ENCODE measurements around the gene ANO6. TPM values are rescaled to one million over a fixed set of nuclear protein-coding genes. Genes with fewer than 3 reads are reported as not detected.

The ANO6 gene
- total and polyA plus RNA-seq, 8 donors = 4.0 to 34.0 (median 17.7) TPM

- peak; percentile 56 to 67 (median 62) for ATAC-seq
These were observed 138.5 kb downstream of the ANO6 start for GRCh38 chr12:45354399-45354798.

GRCh38 chr12:45355730-45356129 lies 139.8 kb downstream of the ANO6 start:
- FAIRE-seq (no peak), DNase-seq (no peak), ATAC-seq (peak in 2 of 4 donors; percentile 19 to 38)
- 59 to 77% methylated on average over 3 of the region's 3 CpGs for WGBS, 2 donors
- no peaks in the 10 kb centered on the region for H3K9me3 ChIP-seq
- H3K4me3 ChIP-seq = no peak overlapping the region
- intact Hi-C loops (cut with DNase I) = no loop called here
- H3K36me3 ChIP-seq = no peaks in the 10 kb centered on the region
- peaks cover 0 to 19% (median 6%) of the 10 kb centered on the region in 3 donors for H3K4me1 ChIP-seq
- H3K27me3 ChIP-seq = no peaks in the 10 kb centered on the region
- H3K27ac ChIP-seq = peak overlapping the region in 1 of 4 donors; percentile 8
- no peak for TF ChIP-seq CTCF (IDR thresholded peaks at IDR 0.05)

More at GRCh38 chr12:45354399-45354798, 138.5 kb downstream of the ANO6 start:
- Histone ChIP-seq H3K4me1 (peaks cover 0 to 19% (median 6%) of the 10 kb centered on the region in 3 donors), H3K9me3 (no peaks in the 10 kb centered on the region), H3K36me3 (no peaks in the 10 kb centered on the region), H3K27ac (peak overlapping the region in 2 of 4 donors; percentile 38 to 44), H3K27me3 (no peaks in the 10 kb centered on the region), H3K4me3 (no peak overlapping the region)
- no peak for TF ChIP-seq CTCF (IDR thresholded peaks at IDR 0.05)
- intact Hi-C loops (cut with DNase I) = no loop called here
- FAIRE-seq (no peak), DNase-seq (no peak)

GRCh38 chr12:45356822-45357538 lies 141.1 kb downstream of the ANO6 start:
- 91 to 93% methylated on average over 4 of the region's 4 CpGs for WGBS, 2 donors
- FAIRE-seq = no peak
- Histone ChIP-seq H3K4me3 (no peak overlapping the region), H3K36me3 (no peaks in the 10 kb centered on the region), H3K27ac (no peak overlapping the region), H3K9me3 (no peaks in the 10 kb centered on the region), H3K4me1 (peaks cover 0 to 19% (median 6%) of the 10 kb centered on the region in 3 donors), H3K27me3 (no peaks in the 10 kb centered on the region)
- ATAC-seq = peak in 1 of 4 donors; percentile 16
- TF ChIP-seq CTCF (IDR thresholded peaks at IDR 0.05) = no peak
- intact Hi-C loops (cut with DNase I) = no loop called here
- DNase-seq = no peak

GRCh38 chr12:45357539-45358417 lies 141.9 kb downstream of the ANO6 start:
- intact Hi-C loops (cut with DNase I) = no loop called here
- H3K4me1 ChIP-seq = peaks cover 0 to 19% (median 6%) of the 10 kb centered on the region in 3 donors
- H3K27ac ChIP-seq = no peak overlapping the region
- DNase-seq = peak in 1 of 6 donors; percentile 31
- peaks cover 0 to 3% (median 0%) of the 10 kb centered on the region in 4 donors for H3K9me3 ChIP-seq
- H3K27me3 ChIP-seq = no peaks in the 10 kb centered on the region
- 37 to 38% methylated on average over 4 of the region's 4 CpGs for WGBS, 2 donors
- TF ChIP-seq CTCF (IDR thresholded peaks at IDR 0.05) = no peak
- no peaks in the 10 kb centered on the region for H3K36me3 ChIP-seq
- no peak for FAIRE-seq
- no peak overlapping the region for H3K4me3 ChIP-seq
- peak in 3 of 4 donors; percentile 66 to 70 (median 66) for ATAC-seq
